Activated CD8-positive, alpha-beta memory T cell treated with anti-CD3 and anti-CD28 coated beads, Interleukin-2, amount 50 U/mL, for 4 hours (primary cell): ENCODE data around the gene HOXA11.

Experiments
- DNase-seq: peaks from one replicate; pipeline ENCODE4 v3.0.0-alpha.2; 2020

HOXA11 gene

GRCh38 chr7:27179503-27180430 is 5.3 kb downstream of the HOXA11 start:
- DNase-seq, result peak; percentile 66

GRCh38 chr7:27179030-27179429 is 6.0 kb downstream of the HOXA11 start:
- no peak for DNase-seq

- DNase-seq, result no peak
These were observed 6.7 kb downstream of the HOXA11 start for GRCh38 chr7:27178366-27178765.

- DNase-seq, result no peak
These were observed 7.2 kb downstream of the HOXA11 start for GRCh38 chr7:27177795-27178320.

GRCh38 chr7:27176962-27177794 is 7.9 kb downstream of the HOXA11 start:
- no peak for DNase-seq

- DNase-seq, result no peak
These were observed 8.5 kb downstream of the HOXA11 start for GRCh38 chr7:27176524-27176845.

- DNase-seq, result no peak
These were observed 9.2 kb downstream of the HOXA11 start for GRCh38 chr7:27175626-27176523.

- no peak for DNase-seq
These were observed 10.0 kb downstream of the HOXA11 start for GRCh38 chr7:27174874-27175625.

GRCh38 chr7:27173956-27174873 is 10.8 kb downstream of the HOXA11 start, which contains the start of gene HOXA10:
HOXA10 (minus strand) TSS chr7:27174320; CDS start chr7:27174306, 14 bp downstream.
- no peak for DNase-seq

- DNase-seq, result peak; percentile 29
These were observed 11.5 kb downstream of the HOXA11 start for GRCh38 chr7:27173511-27173955.

GRCh38 chr7:27172823-27173510 is 12.1 kb downstream of the HOXA11 start:
- DNase-seq, result peak; percentile 17

- DNase-seq, result peak; percentile 13
These were observed 12.7 kb downstream of the HOXA11 start for GRCh38 chr7:27172315-27172774.

GRCh38 chr7:27171637-27172314 is 13.3 kb downstream of the HOXA11 start:
- peak; percentile 13 for DNase-seq

- peak; percentile 10 for DNase-seq
These were observed 13.8 kb downstream of the HOXA11 start for GRCh38 chr7:27171325-27171636.

- no peak for DNase-seq
These were observed 14.4 kb downstream of the HOXA11 start for GRCh38 chr7:27170426-27171324.

- peak; percentile 14 for DNase-seq
These were observed 15.2 kb downstream of the HOXA11 start for GRCh38 chr7:27169658-27170425.

GRCh38 chr7:27168265-27168947 is 16.6 kb downstream of the HOXA11 start:
- no peak for DNase-seq
